HepG2 (cell line): ENCODE results near the gene PCIF1. TPM values are rescaled to one million over a fixed set of nuclear protein-coding genes. Genes with fewer than 3 reads are reported as not detected.

Source experiments
- CREM ChIP-seq, 2 experiments: sonication (generic) in 1 of 2; formaldehyde crosslinking in 1 of 2; IDR thresholded peaks; 2 replicates each; pipeline versions ENCODE4 v1.4.0 to v1.6.1; 2016 to 2020; ENCODE audit warnings: antibody characterized with exemption in 1 of 2, mild to moderate bottlenecking in 1 of 2, missing genetic modification reagents in 1 of 2
- CSRNP1 ChIP-seq: sonication (generic); formaldehyde crosslinking; IDR thresholded peaks from 2 replicates; pipeline ENCODE4 v1.8.1; 2023; ENCODE audit warnings: mild to moderate bottlenecking, missing genetic modification reagents
- DZIP1 ChIP-seq: sonication (generic); formaldehyde crosslinking; IDR thresholded peaks from 2 replicates; pipeline ENCODE4 v1.5.0; 2020; ENCODE audit warnings: mild to moderate bottlenecking, missing genetic modification reagents
- FOXC1 ChIP-seq: sonication (generic); formaldehyde crosslinking; IDR thresholded peaks from 2 replicates; pipeline ENCODE4 v1.8.0; 2022; ENCODE audit warnings: mild to moderate bottlenecking, missing genetic modification reagents, borderline replicate concordance
- MIXL1 ChIP-seq: IDR thresholded peaks from 2 replicates; pipeline ENCODE4 v1.6.1; 2016
- MTERF4 ChIP-seq: sonication (generic); formaldehyde crosslinking; IDR thresholded peaks from 2 replicates; pipeline ENCODE4 v1.8.0; 2023; ENCODE audit warnings: mild to moderate bottlenecking, missing genetic modification reagents
- NFIB ChIP-seq: sonication (generic); formaldehyde crosslinking; IDR thresholded peaks from 2 replicates; pipeline ENCODE4 v1.9.0; 2021; ENCODE audit warnings: missing genetic modification reagents, mild to moderate bottlenecking, borderline replicate concordance
- PRMT3 ChIP-seq: sonication (generic); formaldehyde crosslinking; IDR thresholded peaks from 2 replicates; pipeline ENCODE4 v1.8.1; 2022; ENCODE audit warnings: low read depth, mild to moderate bottlenecking, moderate library complexity, missing genetic modification reagents, borderline replicate concordance
- RAD21 ChIP-seq: fragments of 450-650 bp; formaldehyde crosslinking; IDR thresholded peaks from 2 replicates; pipeline ENCODE4 v1.5.0; 2020; ENCODE audit warnings: mild to moderate bottlenecking
- TEAD2 ChIP-seq: sonication (generic); formaldehyde crosslinking; IDR thresholded peaks from 2 replicates; pipeline ENCODE4 v1.9.0; 2021; ENCODE audit warnings: missing genetic modification reagents
- ZNF296 ChIP-seq: sonication (generic); formaldehyde crosslinking; conservative IDR thresholded peaks from 2 replicates; pipeline ENCODE4 v1.5.0; 2020; ENCODE audit warnings: mild to moderate bottlenecking, missing genetic modification reagents
- ZNF468 ChIP-seq: sonication (generic); formaldehyde crosslinking; IDR thresholded peaks from 2 replicates; pipeline ENCODE4 v1.8.0; 2022; ENCODE audit warnings: mild to moderate bottlenecking, moderate library complexity, missing genetic modification reagents
- ZNF574 ChIP-seq: sonication (generic); formaldehyde crosslinking; IDR thresholded peaks from 2 replicates; pipeline ENCODE4 v1.4.0; 2020; ENCODE audit warnings: missing genetic modification reagents
- ZUFSP ChIP-seq: sonication (generic); formaldehyde crosslinking; IDR thresholded peaks from 2 replicates; pipeline ENCODE4 v1.9.0; 2021; ENCODE audit warnings: missing genetic modification reagents, mild to moderate bottlenecking, borderline replicate concordance
- polyA plus RNA-seq, 8 experiments: library from polyadenylated mRNA; depleted of rRNA in 3 of 8; stranded (reverse) in 7 of 8; unstranded in 1 of 8; fragments of >200 nt; fragmentation: Illumina TruSeq in 4 of 8; extraction: Trizol in 4 of 8; gene quantifications; 2 replicates each; pipeline versions ENCODE4 v1.2.1 to v1.2.3, GENCODE V29; 2011 to 2016; ENCODE audit warnings: low read depth in 4 of 8, missing spikeins in 1 of 8, mixed read lengths in 1 of 8; ENCODE audit not compliant: insufficient read depth in 1 of 8
- total RNA-seq, 5 experiments: library from RNA; depleted of rRNA; stranded (reverse); fragments of >200 nt; fragmentation: Illumina TruSeq; extraction: Trizol; gene quantifications; 2 replicates each; pipeline ENCODE4 v1.2.3, GENCODE V29; 2016; ENCODE audit warnings: low read depth in 1 of 5

Gene PCIF1
- total and polyA plus RNA-seq, 2 of the 13 experiments (the other 11 are each of a cell fraction or from before 2014, with no cell fraction given), result 20.9 to 24.4 TPM

- TF ChIP-seq RAD21 (CRISPR knock-in tag) (no peak), ZNF574 (CRISPR knock-in tag) (no peak), PRMT3 (no peak), FOXC1 (no peak), NFIB (CRISPR knock-in tag) (0 out of 2 replicates have a peak, but pooled peaks have one; percentile 26), CSRNP1 (CRISPR knock-in tag) (no peak), ZNF468 (no peak), CREM (IDR thresholded peaks at IDR 0.05) (no peak), CREM (CRISPR knock-in tag; IDR thresholded peaks at IDR 0.05) (no peak), TEAD2 (no peak), ZNF296 (no peak), MTERF4 (CRISPR knock-in tag) (no peak), MIXL1 (CRISPR knock-in tag) (no peak), DZIP1 (CRISPR knock-in tag) (no peak), ZUFSP (no peak)
Measured at GRCh38 chr20:45904583-45905504, 29.6 kb upstream of the PCIF1 start (continued).
